ENCODE data around the gene PTPRO.

Gene PTPRO

GRCh38 chr12:15335959-15336358 lies 13.7 kb downstream of the PTPRO start:
- DNase-seq, result no peak
- TF ChIP-seq CTCF (IDR thresholded peaks at IDR 0.05; ENCODE audit: low read depth, low read length), result no peak
- Histone ChIP-seq H3K27me3 (no peaks in the 10 kb centered on the region), H3K9me3 (no peaks in the 10 kb centered on the region), H3K4me3 (ENCODE audit: low read depth, low read length) (no peak overlapping the region), H3K36me3 (no peaks in the 10 kb centered on the region), H3K4me1 (peaks cover 31% of the 10 kb centered on the region)

GRCh38 chr12:15336768-15337553 lies 14.7 kb downstream of the PTPRO start:
- H3K36me3 ChIP-seq, result no peaks in the 10 kb centered on the region
- TF ChIP-seq CTCF (IDR thresholded peaks at IDR 0.05; ENCODE audit: low read depth, low read length), result no peak
- H3K27me3 ChIP-seq, result no peaks in the 10 kb centered on the region
- H3K4me1 ChIP-seq, result peaks cover 31% of the 10 kb centered on the region
- H3K4me3 ChIP-seq (ENCODE audit: low read depth, low read length), result no peak overlapping the region
- no peaks in the 10 kb centered on the region for H3K9me3 ChIP-seq
- no peak for DNase-seq

- peaks cover 4% of the 10 kb centered on the region; the same call in 1 of the 2 replicates for H3K4me1 ChIP-seq
- no peaks in the 10 kb centered on the region for H3K9me3 ChIP-seq
- no peak overlapping the region for H3K4me3 ChIP-seq (ENCODE audit: low read depth, low read length)
- H3K27me3 ChIP-seq, result no peaks in the 10 kb centered on the region
- TF ChIP-seq CTCF (IDR thresholded peaks at IDR 0.05; ENCODE audit: low read depth, low read length), result no peak
- no peaks in the 10 kb centered on the region for H3K36me3 ChIP-seq
- no peak for DNase-seq
Observed at GRCh38 chr12:15341371-15341770, 19.1 kb downstream of the PTPRO start.

GRCh38 chr12:15344561-15344960 lies 22.3 kb downstream of the PTPRO start:
- no peak for TF ChIP-seq CTCF (IDR thresholded peaks at IDR 0.05; ENCODE audit: low read depth, low read length)
- no peak overlapping the region for H3K4me3 ChIP-seq (ENCODE audit: low read depth, low read length)
- H3K27me3 ChIP-seq, result no peaks in the 10 kb centered on the region
- peaks cover 4% of the 10 kb centered on the region; the same call in 1 of the 2 replicates for H3K4me1 ChIP-seq
- no peak for DNase-seq
- no peaks in the 10 kb centered on the region for H3K36me3 ChIP-seq
- H3K9me3 ChIP-seq, result no peaks in the 10 kb centered on the region

GRCh38 chr12:15346488-15346887 lies 24.2 kb downstream of the PTPRO start:
- Histone ChIP-seq H3K4me1 (no peaks in the 10 kb centered on the region; the same call in none of the 2 replicates), H3K9me3 (no peaks in the 10 kb centered on the region), H3K27me3 (no peaks in the 10 kb centered on the region), H3K36me3 (no peaks in the 10 kb centered on the region), H3K4me3 (ENCODE audit: low read depth, low read length) (no peak overlapping the region)
- no peak for TF ChIP-seq CTCF (IDR thresholded peaks at IDR 0.05; ENCODE audit: low read depth, low read length)
- no peak for DNase-seq

GRCh38 chr12:15350643-15351042 lies 28.3 kb downstream of the PTPRO start:
- H3K27me3 ChIP-seq, result no peaks in the 10 kb centered on the region
- H3K36me3 ChIP-seq, result no peaks in the 10 kb centered on the region
- peaks cover 18% of the 10 kb centered on the region for H3K4me1 ChIP-seq
- H3K4me3 ChIP-seq (ENCODE audit: low read depth, low read length), result no peak overlapping the region
- no peaks in the 10 kb centered on the region for H3K9me3 ChIP-seq
- DNase-seq, result no peak
- TF ChIP-seq CTCF (IDR thresholded peaks at IDR 0.05; ENCODE audit: low read depth, low read length), result no peak

Measured in BE2C (cell line).